ENCODE data around the gene TPBGL.
A peak's percentile ranks its signal among the peaks of the same experiment; 100 is the strongest.
"Not testable (repeated sequence)": the region's sequence is repeated elsewhere in the genome, so short reads cannot be mapped to it uniquely, and the experiment has no call there.

The TPBGL gene

GRCh38 chr11:75271730-75272129, 31.2 kb downstream of the TPBGL start:
- no peaks in the 10 kb centered on the region for H3K36me3 Mint-ChIP-seq
- no peak for ATAC-seq
- peak overlapping the region; percentile 61 for H3K27ac Mint-ChIP-seq
- peaks cover 40% of the 10 kb centered on the region for H3K4me1 Mint-ChIP-seq
- no peaks in the 10 kb centered on the region for H3K9me3 Mint-ChIP-seq
- H3K27me3 Mint-ChIP-seq = no peaks in the 10 kb centered on the region
- no peak overlapping the region for H3K4me3 Mint-ChIP-seq

DNA sequence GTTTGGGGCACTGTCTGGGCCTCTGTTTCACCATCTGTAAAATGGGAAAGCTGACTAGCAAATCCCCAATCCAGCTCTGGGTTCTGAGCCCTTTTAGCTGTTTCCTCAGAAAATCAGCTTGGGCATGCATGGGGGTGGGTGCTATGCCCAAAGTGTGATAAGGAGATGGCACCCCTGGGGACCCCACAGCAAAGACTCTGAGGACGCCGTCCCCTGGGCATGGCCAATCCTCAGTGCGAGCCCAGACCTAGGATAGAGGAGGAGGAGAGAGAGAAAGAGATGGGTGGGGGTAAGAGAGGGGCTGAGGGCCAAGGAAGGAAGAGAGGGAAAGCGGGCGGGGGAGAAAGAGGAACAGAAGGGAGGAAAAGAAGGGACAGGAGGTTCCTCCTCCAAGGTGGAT, 31.8 kb downstream of the TPBGL start:
- Mint-ChIP-seq H3K9me3 (no peaks in the 10 kb centered on the region), H3K4me3 (no peak overlapping the region), H3K4me1 (peaks cover 37% of the 10 kb centered on the region), H3K27ac (peak overlapping the region; percentile 6), H3K36me3 (peaks cover 3% of the 10 kb centered on the region), H3K27me3 (no peaks in the 10 kb centered on the region)
- no peak for ATAC-seq

DNA sequence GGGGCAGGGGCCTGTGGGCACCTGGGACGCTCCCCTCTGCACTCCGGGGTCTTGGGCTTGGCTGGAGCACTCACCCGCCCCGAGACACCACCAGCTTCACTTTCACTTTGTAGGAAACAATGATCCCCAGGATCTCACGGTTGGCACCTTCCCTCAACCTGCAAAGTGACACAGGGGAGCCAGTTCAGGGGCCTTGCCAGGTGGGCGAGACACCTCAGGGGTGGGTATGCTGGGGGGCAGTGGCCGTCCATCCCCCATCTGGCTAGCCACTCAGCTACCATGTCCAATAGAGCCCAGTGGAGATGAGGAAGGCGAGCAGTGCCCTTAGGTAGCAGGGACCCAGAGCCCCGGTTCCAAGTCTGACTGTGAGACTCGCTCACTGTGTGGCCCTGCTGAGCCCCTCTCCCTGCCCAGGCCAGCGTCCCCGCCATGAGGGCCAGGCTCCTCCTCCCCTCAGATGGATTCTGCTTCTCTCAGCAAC, 32.3 kb downstream of the TPBGL start:
- Mint-ChIP-seq H3K27ac (peak overlapping the region; percentile 50), H3K27me3 (no peaks in the 10 kb centered on the region), H3K36me3 (peaks cover 5% of the 10 kb centered on the region), H3K9me3 (no peaks in the 10 kb centered on the region), H3K4me3 (no peak overlapping the region), H3K4me1 (peaks cover 37% of the 10 kb centered on the region)
- ATAC-seq = no peak

DNA sequence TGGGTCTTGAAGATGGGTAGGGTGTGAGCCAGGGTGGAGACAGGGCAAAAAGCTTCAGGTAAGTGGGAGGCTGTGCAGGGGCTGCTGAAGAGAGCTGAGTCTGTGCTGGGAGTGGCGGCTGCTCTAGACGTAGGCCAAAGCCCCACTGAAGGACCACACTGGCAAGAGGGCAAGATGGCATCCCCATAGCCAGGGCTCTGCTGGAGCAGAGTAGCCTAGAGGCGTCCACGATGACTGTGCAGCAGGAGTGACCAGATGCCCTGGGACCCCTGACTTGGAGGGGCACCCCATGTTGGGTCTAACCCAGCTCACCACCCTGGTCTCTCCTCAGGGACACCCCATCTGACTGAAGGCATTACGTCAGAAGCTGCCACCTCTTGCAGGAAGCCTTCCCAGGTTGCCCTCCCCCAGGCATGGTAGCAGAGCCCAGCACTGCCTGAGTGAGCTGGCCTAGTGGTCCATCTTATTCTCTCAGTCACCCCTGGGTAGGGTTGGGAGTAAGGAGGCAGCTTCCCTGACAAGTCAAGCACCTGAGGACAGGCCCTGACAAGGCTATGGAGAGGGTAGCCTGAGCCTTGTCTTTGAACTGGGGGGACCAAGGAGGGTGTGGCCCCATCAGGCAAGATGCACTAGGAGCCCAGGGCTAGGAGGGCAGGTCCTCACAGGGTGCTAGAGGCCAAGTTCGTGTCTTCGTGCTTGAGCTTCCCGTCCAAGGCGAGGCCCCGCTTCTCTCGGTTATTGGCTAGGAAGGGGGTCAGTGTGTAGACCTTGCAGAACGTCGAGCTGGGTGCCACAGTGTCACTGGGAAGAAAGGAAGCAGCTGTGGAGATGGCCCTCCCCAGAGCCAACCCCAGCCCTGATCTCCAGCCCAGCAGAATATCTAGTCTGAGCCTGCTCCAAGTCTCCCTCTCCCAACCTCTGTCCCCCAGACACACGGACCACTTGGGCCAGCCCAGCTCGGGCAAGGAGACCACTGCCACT, 33.1 kb downstream of the TPBGL start:
- Mint-ChIP-seq H3K27me3 (no peaks in the 10 kb centered on the region), H3K36me3 (peaks cover 5% of the 10 kb centered on the region), H3K27ac (peak overlapping the region; percentile 50), H3K4me1 (peaks cover 37% of the 10 kb centered on the region), H3K9me3 (no peaks in the 10 kb centered on the region), H3K4me3 (no peak overlapping the region)
- ATAC-seq = no peak

GRCh38 chr11:75274716-75275115, 34.1 kb downstream of the TPBGL start:
- H3K4me3 Mint-ChIP-seq, H3K36me3 Mint-ChIP-seq, H3K27me3 Mint-ChIP-seq, ATAC-seq, H3K9me3 Mint-ChIP-seq: not testable (repeated sequence)
- H3K4me1 Mint-ChIP-seq = peaks cover 37% of the 10 kb centered on the region
- H3K27ac Mint-ChIP-seq = peak overlapping the region; percentile 85

DNA sequence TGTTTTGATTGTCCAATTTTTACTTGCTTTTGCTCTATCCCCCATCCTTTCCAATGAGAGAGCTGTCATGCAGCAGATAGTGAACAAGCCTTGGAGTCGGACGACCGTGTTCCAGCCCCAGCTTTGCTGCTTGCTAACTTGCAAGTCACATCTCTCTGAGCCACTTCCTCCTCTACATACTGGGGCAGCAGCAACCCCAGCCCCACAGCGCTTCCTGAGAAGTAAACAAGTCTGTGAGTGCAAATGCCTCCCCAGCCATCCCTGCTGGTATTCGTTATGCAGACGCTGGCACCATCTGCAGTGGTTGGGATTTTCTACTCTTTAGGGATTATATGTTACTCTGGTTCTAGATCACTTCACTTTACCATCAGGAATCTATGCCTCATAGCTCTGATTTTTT, 35.0 kb downstream of the TPBGL start:
- no peaks in the 10 kb centered on the region for H3K27me3 Mint-ChIP-seq
- ATAC-seq = peak; percentile 86
- H3K27ac Mint-ChIP-seq = peak overlapping the region; percentile 85
- peaks cover 5% of the 10 kb centered on the region for H3K36me3 Mint-ChIP-seq
- peak overlapping the region; percentile 59 for H3K4me3 Mint-ChIP-seq
- H3K4me1 Mint-ChIP-seq = peaks cover 42% of the 10 kb centered on the region
- H3K9me3 Mint-ChIP-seq = no peaks in the 10 kb centered on the region

DNA sequence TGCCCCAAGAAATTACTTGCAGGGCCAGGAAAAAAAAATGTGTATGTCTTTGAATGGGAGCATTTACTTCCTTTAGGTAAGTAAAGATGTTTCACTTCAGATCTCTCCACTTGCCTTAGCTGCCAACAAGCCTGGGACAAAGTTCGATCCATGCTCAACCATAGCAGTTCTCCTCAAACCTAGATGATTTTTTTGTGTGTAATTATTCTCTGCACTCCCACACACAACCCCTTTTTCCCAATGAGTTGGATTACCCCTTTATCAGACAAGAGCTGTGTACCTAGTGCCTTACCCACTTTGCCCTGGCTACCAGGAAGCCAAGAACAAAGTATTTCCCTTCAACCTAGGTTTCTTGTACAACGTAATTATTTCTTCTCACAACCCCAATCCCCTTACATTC, 35.6 kb downstream of the TPBGL start:
- Mint-ChIP-seq H3K27me3 (peaks cover 4% of the 10 kb centered on the region), H3K4me1 (peaks cover 42% of the 10 kb centered on the region), H3K27ac (peak overlapping the region; percentile 85), H3K36me3 (peaks cover 5% of the 10 kb centered on the region), H3K9me3 (no peaks in the 10 kb centered on the region), H3K4me3 (no peak overlapping the region)
- no peak for ATAC-seq

DNA sequence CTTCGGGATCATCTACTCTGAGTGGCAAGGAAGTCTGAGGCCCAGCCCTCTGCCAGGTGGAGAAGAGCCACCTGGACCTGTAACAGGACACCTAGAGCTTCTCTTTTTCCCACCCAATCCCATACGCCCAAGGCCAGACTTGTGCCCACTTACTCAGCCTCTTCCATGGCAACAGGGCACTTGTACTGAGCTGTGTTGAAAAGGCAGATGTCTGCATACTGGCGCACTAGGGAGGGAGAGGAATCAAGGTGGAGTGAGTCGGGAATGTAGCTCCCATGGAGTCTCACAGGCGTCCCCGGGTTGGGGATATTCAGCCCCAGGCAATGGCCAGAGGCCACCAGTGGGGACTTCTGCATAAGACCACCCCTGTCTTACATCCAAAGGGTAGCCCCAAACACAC, 36.1 kb downstream of the TPBGL start:
- Mint-ChIP-seq H3K27ac (peak overlapping the region; percentile 85), H3K36me3 (peaks cover 5% of the 10 kb centered on the region), H3K9me3 (no peaks in the 10 kb centered on the region), H3K4me1 (peaks cover 37% of the 10 kb centered on the region), H3K4me3 (no peak overlapping the region), H3K27me3 (peaks cover 5% of the 10 kb centered on the region)
- no peak for ATAC-seq

DNA sequence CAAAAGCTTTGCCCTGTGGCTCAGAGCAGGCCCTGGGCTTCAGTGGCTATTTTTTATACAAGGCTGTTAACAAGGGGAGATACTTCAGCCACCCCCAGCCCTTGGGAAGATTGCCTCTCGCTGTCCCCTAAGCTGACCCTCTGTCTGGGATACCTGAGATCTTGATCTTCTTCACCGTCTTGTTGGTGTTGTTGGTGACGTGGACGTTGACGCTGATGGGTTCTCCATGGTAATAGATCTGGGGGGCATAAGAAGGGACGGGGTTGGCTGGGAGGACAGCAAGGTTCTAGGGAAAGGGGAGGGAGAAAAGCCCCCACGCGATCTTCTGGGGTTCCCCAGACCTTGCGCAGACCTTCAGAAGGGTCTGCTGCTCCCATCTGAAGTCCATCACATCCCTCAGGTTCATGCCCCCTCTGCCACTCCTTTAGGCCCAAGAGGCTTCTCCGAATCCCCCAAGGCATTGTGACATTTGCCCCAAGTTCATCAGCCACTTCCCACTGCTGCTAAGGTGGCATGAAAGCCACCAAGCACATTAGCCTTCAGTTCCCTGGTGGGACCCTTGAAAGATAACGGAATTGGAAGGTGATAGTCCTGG, 36.7 kb downstream of the TPBGL start:
- Mint-ChIP-seq H3K9me3 (no peaks in the 10 kb centered on the region), H3K27me3 (peaks cover 5% of the 10 kb centered on the region), H3K36me3 (peaks cover 5% of the 10 kb centered on the region), H3K27ac (peak overlapping the region; percentile 85), H3K4me3 (no peak overlapping the region), H3K4me1 (peaks cover 35% of the 10 kb centered on the region)
- ATAC-seq = no peak

- Mint-ChIP-seq H3K27ac (peak overlapping the region; percentile 85), H3K36me3 (peaks cover 5% of the 10 kb centered on the region), H3K9me3 (no peaks in the 10 kb centered on the region), H3K4me1 (peaks cover 30% of the 10 kb centered on the region), H3K4me3 (no peak overlapping the region), H3K27me3 (peaks cover 5% of the 10 kb centered on the region)
- ATAC-seq = no peak
These were observed 37.6 kb downstream of the TPBGL start for GRCh38 chr11:75277991-75278790.

- ATAC-seq = no peak
- peaks cover 5% of the 10 kb centered on the region for H3K36me3 Mint-ChIP-seq
- no peak overlapping the region for H3K4me3 Mint-ChIP-seq
- peaks cover 5% of the 10 kb centered on the region for H3K27me3 Mint-ChIP-seq
- no peaks in the 10 kb centered on the region for H3K9me3 Mint-ChIP-seq
- peak overlapping the region; percentile 3 for H3K27ac Mint-ChIP-seq
- H3K4me1 Mint-ChIP-seq = peaks cover 26% of the 10 kb centered on the region
These were observed 38.7 kb downstream of the TPBGL start for GRCh38 chr11:75279273-75279672.

GRCh38 chr11:75280227-75280701, 39.7 kb downstream of the TPBGL start:
- H3K36me3 Mint-ChIP-seq = peaks cover 5% of the 10 kb centered on the region
- peaks cover 22% of the 10 kb centered on the region for H3K4me1 Mint-ChIP-seq
- ATAC-seq = peak; percentile 63
- H3K27ac Mint-ChIP-seq = no peak overlapping the region
- peaks cover 5% of the 10 kb centered on the region for H3K27me3 Mint-ChIP-seq
- H3K9me3 Mint-ChIP-seq = no peaks in the 10 kb centered on the region
- no peak overlapping the region for H3K4me3 Mint-ChIP-seq

DNA sequence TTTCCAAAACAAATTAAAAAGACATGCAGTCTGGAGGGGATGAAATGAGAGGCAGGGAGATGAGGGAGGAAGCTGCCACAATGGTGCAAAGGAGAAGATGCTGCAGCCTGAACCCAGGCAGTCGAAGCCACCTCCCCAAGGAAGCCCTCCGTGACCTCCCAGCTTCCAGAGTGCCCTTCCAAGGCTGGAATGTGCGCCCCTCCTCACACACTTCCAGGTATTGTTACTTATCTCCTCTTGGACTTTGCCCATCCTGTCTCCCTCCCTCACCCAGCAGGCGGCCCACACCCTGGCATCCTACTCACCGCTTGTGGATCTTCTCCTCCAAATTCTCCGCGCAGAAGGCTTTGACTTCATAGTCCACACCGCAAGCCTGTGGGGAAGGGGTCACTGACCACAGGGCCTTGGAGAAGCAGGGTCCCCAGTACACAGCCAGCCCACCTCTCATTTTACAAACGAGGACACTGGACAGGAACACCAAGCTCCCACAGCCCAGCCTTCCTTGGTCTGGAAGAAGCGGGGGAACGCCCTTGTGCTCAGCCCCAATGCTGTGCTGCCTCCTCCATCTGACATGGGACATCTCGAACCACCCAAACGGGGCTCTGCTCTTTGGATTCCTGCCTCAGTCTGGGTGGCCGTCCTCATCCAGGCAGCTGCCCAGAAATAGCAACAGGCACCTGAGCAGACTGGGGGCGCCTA, 40.3 kb downstream of the TPBGL start:
- H3K27ac Mint-ChIP-seq = no peak overlapping the region
- peaks cover 5% of the 10 kb centered on the region for H3K36me3 Mint-ChIP-seq
- no peak for ATAC-seq
- peaks cover 5% of the 10 kb centered on the region for H3K27me3 Mint-ChIP-seq
- no peak overlapping the region for H3K4me3 Mint-ChIP-seq
- peaks cover 15% of the 10 kb centered on the region for H3K4me1 Mint-ChIP-seq
- H3K9me3 Mint-ChIP-seq = no peaks in the 10 kb centered on the region

DNA sequence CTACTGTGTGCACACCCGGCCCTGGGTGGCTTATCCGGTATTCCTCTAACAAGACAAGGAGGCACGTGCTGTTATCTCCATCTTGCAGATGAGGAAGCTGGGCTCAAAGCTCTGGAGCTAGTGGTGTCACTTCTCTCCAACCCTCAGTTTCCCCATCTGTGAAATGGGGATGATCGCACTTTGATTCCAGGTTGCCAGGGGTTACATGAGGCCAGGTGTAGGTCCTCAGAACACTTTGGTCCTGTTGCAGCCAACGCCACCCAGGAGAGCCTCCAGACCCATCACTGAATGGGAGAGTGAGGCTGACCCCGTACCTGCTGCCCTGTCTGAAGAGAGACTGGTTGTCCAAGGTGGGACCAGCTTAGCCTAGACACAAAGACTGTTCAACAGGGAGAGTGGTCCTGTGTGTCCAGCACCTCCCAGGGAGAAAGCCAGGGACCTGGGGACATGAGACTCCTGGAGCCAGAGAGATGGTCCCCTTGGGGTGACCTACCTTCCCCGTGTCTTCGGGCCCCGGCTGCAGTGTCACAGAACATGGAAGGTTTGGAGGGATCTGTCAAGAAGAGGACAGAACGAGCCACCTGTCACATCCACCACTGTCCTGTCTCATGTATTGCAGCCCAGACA, 41.0 kb downstream of the TPBGL start:
- no peak for ATAC-seq
- H3K27ac Mint-ChIP-seq = no peak overlapping the region
- no peaks in the 10 kb centered on the region for H3K9me3 Mint-ChIP-seq
- H3K36me3 Mint-ChIP-seq = peaks cover 5% of the 10 kb centered on the region
- no peak overlapping the region for H3K4me3 Mint-ChIP-seq
- H3K27me3 Mint-ChIP-seq = peaks cover 5% of the 10 kb centered on the region
- peaks cover 9% of the 10 kb centered on the region for H3K4me1 Mint-ChIP-seq

Measured in stimulated activated memory B cell treated with anti-CD40 and anti-IgM and Interleukin-4, amounts not matched to agents 10 μg/mL and 1 μg/mL and 100 μg/mL, for 72 hours (primary cell).